COR-L47 (cell line): ENCODE data around the gene GAS2L1.

Experiments
- DNase-seq: peaks from one replicate; lab custom pipeline; 2025; lab: John Stamatoyannopoulos, UW

GAS2L1 gene

GRCh38 chr22:29327089-29327764 lies 20.8 kb downstream of the GAS2L1 start:
- no peak for DNase-seq

GRCh38 chr22:29328055-29328454 lies 21.6 kb downstream of the GAS2L1 start:
- DNase-seq: no peak

DNA sequence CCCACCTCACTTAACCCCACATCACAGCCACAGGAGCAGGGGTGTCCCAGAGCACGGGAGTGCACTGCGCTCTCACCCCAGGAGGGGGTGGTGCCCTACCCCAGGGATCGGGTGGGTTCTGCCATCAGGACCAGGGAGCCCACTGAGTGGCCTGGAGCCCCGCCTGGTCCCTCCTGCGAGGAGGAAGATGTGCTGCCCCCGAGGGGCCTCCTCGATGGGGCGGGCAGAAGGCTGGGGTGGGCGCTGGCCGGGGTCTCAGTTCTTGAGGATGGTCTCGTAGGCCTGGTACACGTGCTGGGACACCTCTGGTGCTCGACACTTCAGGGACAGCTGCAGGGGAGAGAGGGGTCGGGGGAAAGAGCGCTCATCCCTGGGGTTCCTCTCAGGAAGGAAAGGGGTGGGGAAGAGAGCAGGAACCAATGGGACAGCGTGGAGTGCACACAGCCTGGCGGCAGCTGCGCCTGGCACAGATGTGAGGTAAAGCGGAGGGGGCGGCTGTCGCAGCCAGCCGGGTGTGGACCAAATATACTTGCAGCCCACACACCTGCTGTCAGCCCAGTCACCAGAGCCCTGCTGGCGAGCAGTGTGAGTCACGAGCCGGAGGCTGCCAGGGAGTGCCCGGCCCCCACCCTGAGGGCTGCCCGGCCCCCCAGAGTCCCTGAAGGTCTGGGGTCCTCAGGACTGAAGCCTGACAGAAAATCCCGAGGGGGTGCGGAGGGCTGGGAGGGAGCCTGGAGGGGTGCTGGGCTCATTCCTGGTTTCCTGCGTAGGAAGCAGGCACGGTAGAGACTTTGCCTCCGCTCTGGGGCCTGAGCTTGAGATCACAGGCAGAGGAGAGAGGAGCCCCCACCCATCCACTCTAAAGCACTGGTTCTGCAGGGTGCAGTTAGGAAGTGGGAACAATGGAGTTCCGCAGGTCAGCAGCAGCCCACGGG lies 22.4 kb downstream of the GAS2L1 start:
- no peak for DNase-seq

GRCh38 chr22:29329581-29329980 lies 23.1 kb downstream of the GAS2L1 start:
- DNase-seq: no peak

DNA sequence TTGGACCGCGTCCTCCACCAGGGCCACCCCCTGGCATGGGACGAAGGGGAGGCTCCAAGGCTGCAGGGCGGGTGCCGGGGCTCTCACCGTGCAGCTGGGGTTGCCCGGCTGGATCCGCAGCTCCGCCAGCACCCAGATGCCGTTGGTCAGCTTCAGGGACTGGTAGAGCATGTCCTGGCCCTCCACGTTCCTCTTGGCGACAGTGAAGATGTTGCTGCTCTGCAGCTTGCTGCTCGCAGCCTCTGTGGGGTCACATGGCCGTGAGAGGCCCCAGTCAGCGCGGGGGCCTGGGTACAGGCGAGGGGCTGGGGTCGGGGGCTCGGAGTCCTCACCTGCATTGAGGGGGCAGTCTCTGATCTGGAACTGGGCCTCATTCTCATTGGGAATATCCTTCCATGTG lies 23.8 kb downstream of the GAS2L1 start:
- no peak for DNase-seq

DNA sequence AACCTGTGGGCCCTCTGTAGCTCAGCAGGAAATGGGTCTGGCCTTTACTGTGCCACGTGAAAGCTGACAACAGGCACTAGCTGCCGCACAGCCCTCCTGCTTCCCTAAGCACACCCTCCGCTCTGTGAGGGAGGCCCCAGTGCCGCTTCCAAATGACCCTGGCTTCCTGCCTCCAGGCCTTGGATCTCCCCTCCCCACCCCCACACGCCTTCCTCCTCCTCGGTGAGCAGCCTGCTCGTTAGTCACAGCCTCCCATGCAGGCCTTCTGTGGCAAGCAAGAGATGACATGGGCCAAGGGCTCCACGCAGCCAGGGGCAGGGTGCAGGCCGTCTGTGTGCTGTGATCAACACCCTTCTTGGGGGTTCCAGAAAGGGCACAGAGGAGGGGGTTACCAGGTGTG lies 24.3 kb downstream of the GAS2L1 start:
- DNase-seq: no peak

DNA sequence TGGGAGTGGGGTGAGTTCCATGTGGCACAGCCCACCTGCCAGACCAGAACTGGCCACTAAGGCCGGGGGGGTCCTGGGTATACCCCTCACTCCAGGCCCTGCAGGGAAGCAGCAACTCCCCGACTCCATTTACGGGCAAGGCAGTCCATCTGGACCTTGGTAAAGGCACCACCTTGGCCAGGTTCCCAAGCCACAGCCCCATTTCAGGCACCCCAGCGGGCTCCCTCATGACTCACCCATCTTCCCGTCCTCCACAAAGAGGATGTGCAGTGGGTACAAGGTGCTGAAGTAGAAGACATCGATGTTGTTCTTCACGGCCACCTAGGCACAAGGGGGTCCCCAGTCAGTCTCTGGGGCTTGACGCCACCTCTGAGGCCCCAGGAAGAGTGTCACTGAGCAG lies 24.8 kb downstream of the GAS2L1 start:
- DNase-seq: no peak

- DNase-seq: no peak
Measured at GRCh38 chr22:29331658-29332300, 25.3 kb downstream of the GAS2L1 start.

- DNase-seq: no peak
Measured at GRCh38 chr22:29332886-29333496, 26.5 kb downstream of the GAS2L1 start.

- no peak for DNase-seq
Measured at GRCh38 chr22:29334148-29334547, 27.7 kb downstream of the GAS2L1 start.

GRCh38 chr22:29334696-29335344 lies 28.4 kb downstream of the GAS2L1 start:
- no peak for DNase-seq

- no peak for DNase-seq
Measured at GRCh38 chr22:29335656-29336055, 29.2 kb downstream of the GAS2L1 start.

GRCh38 chr22:29336751-29337490 lies 30.5 kb downstream of the GAS2L1 start:
- DNase-seq: no peak

DNA sequence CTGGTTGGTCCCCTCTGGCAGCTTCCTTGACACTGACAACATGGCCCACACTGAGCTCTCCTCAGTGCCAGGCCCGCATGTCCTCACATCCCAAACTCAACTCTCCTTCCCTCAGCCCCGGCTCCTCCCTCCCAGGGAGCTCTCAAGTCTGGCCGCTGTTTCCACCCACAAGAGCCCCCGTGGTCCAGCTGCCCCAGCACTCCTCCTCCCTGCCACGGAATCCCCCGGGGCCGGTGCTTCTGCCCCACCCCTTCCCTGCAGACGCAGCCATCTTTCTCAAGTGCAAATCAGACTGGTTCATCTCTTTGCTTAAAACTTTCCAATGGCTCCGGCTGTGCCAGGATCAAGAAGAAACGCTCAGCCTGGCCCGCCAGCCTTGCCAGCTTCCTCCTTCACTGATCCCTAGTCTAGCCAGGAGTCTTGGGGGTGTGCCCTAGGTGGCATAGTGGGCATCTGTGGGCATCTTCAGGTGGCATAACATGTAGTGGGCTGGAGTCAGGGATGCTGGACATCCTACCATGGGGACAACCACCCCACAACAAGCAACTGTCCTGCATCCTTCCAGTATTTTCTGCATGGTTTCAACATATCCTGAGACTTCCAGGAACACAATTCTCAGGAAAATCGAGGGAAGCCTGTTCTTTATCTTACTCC lies 31.3 kb downstream of the GAS2L1 start:
- DNase-seq: no peak

GRCh38 chr22:29338398-29338797 lies 31.9 kb downstream of the GAS2L1 start:
- DNase-seq: no peak

DNA sequence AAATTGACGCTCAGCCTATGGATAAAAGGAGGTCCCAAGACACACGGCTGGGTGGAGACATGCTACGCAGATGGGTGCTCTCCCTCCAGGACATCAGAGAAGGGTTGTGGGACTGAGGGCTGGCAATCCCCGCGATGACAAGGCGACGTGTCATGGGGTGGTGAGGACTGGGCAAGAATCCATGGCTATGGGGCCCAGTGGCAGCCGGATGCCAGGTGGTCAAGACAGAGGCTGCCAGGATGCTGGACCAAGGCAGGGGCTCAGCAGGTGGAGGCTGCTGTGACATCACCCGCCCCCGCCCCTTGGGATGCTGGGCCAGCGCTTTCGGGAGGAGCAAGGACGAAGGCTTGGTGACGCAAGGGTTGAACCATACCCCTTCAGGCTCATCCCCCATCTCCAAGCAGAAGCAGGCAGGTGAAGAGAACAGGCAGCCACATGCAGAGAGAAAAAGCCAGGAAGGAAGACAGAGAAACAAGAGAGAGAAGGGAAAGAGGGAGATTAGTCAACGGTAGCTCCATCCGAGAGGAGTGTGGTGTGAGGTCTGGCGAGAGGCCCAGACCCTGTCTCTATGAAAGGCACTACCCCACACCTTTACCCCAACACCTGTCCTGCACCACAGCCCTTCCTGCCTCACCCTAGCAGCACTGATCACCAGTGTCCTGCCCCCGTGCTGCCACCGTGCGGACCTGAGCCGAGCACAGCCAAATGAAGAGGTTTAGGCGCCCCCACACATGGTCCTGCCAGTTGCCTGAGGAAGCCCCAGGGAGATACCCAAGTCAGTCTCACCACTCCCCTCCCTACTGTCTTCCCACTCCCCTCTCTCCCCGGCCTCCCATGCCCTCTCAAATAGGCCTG lies 33.2 kb downstream of the GAS2L1 start:
- no peak for DNase-seq

GRCh38 chr22:29340566-29340965 lies 34.1 kb downstream of the GAS2L1 start:
- DNase-seq: no peak

DNA sequence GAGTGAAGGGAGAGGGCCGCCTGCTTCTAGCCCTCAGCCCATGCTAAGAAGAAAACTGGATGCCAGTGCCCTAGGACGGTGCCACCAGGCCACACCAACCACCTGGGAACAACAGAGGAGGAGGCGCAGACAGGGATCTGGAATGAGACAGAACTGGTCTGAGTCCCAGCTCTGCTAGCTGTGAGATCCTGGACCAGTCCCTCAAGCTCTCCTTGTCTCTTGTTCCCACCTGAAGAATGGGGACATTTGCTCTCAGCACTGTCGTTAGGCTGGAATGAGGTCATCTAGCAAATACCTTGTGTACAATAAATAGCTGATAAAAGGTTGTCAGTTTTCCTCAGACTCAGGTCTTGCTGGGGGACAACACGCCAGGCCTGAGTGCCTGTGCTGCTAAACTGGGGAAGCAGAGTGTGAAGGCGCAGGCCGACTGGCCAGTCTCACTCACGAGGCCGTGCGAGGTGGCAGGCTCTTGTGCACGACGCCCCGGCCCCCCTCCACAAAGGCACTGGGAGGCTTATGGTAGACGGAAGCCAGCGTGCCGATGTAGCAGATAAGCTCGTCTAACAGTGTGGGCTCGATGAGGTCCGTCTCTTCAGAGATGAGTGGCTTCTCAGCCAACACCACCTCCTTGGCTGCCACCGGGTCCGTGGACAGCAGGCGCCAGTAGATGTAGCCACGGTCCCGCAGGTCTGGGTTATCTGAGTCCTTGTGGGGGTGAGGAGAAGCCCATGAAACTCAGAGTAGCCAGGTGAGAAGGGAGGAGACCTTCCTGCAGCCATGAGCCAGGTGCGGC lies 34.8 kb downstream of the GAS2L1 start:
- no peak for DNase-seq

DNA sequence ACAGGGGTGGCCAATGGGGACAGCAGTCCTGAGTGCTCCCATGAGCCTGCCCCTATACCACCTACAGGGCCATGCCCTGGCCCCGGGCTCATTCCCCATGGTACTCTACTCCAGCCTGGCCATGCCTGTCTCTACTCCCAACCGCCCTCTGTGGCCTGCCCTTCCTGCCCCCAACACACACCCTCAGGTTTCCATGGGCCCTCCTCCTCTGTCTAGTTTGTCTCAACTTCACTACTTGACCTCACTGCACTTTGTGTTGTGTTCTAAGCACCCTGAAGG lies 35.3 kb downstream of the GAS2L1 start:
- DNase-seq: no peak
